GM12892 (cell line): ENCODE data around the gene SLC46A2.

ENCODE experiments used
- POLR2AphosphoS5 ChIP-seq: IDR thresholded peaks from 2 replicates; pipeline ENCODE4 v1.6.1; 2011; ENCODE audit warnings: low read depth, low read length, control low read depth
- TAF1 ChIP-seq: IDR thresholded peaks from 2 replicates; pipeline ENCODE4 v1.6.1; 2011; ENCODE audit warnings: low read depth, mild to moderate bottlenecking, control low read depth, low read length, borderline replicate concordance

- TF ChIP-seq TAF1 (no peak), POLR2AphosphoS5 (no peak)
Observed at GRCh38 chr9:112884721-112885120, 6.0 kb downstream of the SLC46A2 start.
